K562 (cell line): ENCODE measurements around the gene LYPD6B. TPM values are rescaled to one million over a fixed set of nuclear protein-coding genes. Genes with fewer than 3 reads are reported as not detected.

ENCODE experiments used
- ATAC-seq: fragments of 200-7000 bp; cut with Tn5 transposase; 3 replicates; pipeline ENCODE4 v1.9.1; 2020; ENCODE audit warnings: moderate library complexity
- BruUV-seq: library from RNA; stranded (reverse); fragments of 400-500 nt; replicated peaks from 2 replicates; lab custom pipeline; 2021; lab: Mats Ljungman, UMichigan
- CTCF ChIA-PET: fragments of 300-600 bp; formaldehyde crosslinking; extraction: SDS; loops from one replicate; lab custom pipeline; 2021; ENCODE audit warnings: low intra/inter-chr PET ratio; lab: Yijun Ruan, JAX
- POLR2A ChIA-PET: fragments of 300-600, 350-650 bp; sonication (Branson Sonifier 250); formaldehyde crosslinking; extraction: SDS; loops from one replicate; lab custom pipeline; 2021; ENCODE audit warnings: antibody characterized with exemption, inconsistent platforms; lab: Yijun Ruan, JAX
- DNase-seq, 4 experiments: peaks; one replicate each; pipeline versions ENCODE4 v3.0.0 to v3.0.0-alpha.2; 2011 to 2018; ENCODE audit warnings: low spot score in 3 of 4, mixed read lengths in 3 of 4; ENCODE audit errors: extremely low read depth in 1 of 4
- FAIRE-seq: peaks from 2 replicates; lab custom pipeline; 2011; peaks lifted over from hg19 to GRCh38; lab: Jason Lieb, UNC
- H2AFZ ChIP-seq: 2 replicates; pipeline ENCODE4 v1.6.0; 2011; ENCODE audit warnings: low read depth, low read length, control low read depth, inconsistent platforms
- H3K27ac ChIP-seq: fragments of 200-600 bp; 3 replicates; pipeline ENCODE4 v1.8.0; 2011; ENCODE audit warnings: low read depth, mild to moderate bottlenecking, control low read depth, inconsistent platforms, low read length, moderate library complexity, mixed read lengths; ENCODE audit errors: extremely low read depth
- H3K27me3 ChIP-seq, 2 experiments: fragments of 300-600 bp in 1 of 2; 2 replicates in 1 of 2; 3 replicates in 1 of 2; pipeline versions ENCODE4 v1.6.0 to v1.8.0; 2011; ENCODE audit warnings: inconsistent platforms in 2 of 2, low read length in 2 of 2, mild to moderate bottlenecking in 1 of 2, mixed read lengths in 1 of 2, moderate library complexity in 1 of 2; ENCODE audit not compliant: control insufficient read depth in 2 of 2, insufficient read depth in 2 of 2
- H3K36me3 ChIP-seq: fragments of 300-600 bp; 3 replicates; pipeline ENCODE4 v1.8.0; 2011; ENCODE audit warnings: mild to moderate bottlenecking, low read length, inconsistent platforms; ENCODE audit not compliant: control insufficient read depth, insufficient read depth
- H3K4me1 ChIP-seq, 2 experiments: fragments of 200-600 bp in 1 of 2; replicated peaks in 1 of 2; 2 replicates in 1 of 2; 3 replicates in 1 of 2; pipeline versions ENCODE4 v1.5.1 to v1.8.0; 2011; ENCODE audit warnings: inconsistent platforms in 2 of 2, low read length in 2 of 2, mild to moderate bottlenecking in 1 of 2, mixed read lengths in 1 of 2, moderate library complexity in 1 of 2; ENCODE audit not compliant: control insufficient read depth in 2 of 2, insufficient read depth in 2 of 2
- H3K4me2 ChIP-seq: 2 replicates; pipeline ENCODE4 v1.6.1; 2011; ENCODE audit warnings: low read length, control low read depth, inconsistent platforms, mixed read lengths; ENCODE audit not compliant: insufficient read depth
- H3K4me3 ChIP-seq: fragments of 200-600 bp; sonication (generic), shearing (Covaris generic); 2 replicates; pipeline ENCODE4 v1.5.1; 2016; ENCODE audit warnings: control low read depth, inconsistent platforms
- H3K79me2 ChIP-seq: fragments of 200-600 bp; 3 replicates; pipeline ENCODE4 v1.8.0; 2011; ENCODE audit warnings: low read length, inconsistent platforms; ENCODE audit not compliant: control insufficient read depth, insufficient read depth
- H3K9ac ChIP-seq, 2 experiments: 2 replicates each; pipeline versions ENCODE4 v1.6.0 to v1.6.1; 2011; ENCODE audit warnings: low read depth in 2 of 2, low read length in 2 of 2, control low read depth in 1 of 2, inconsistent platforms in 1 of 2, mild to moderate bottlenecking in 1 of 2, mixed read lengths in 1 of 2; ENCODE audit not compliant: insufficient read depth in 1 of 2
- H3K9me1 ChIP-seq: one replicate; pipeline ENCODE4 v1.6.0; 2011; ENCODE audit warnings: inconsistent platforms, mild to moderate bottlenecking, low read length, moderate library complexity; ENCODE audit not compliant: control insufficient read depth, insufficient read depth
- H3K9me3 ChIP-seq: replicated peaks from 2 replicates; pipeline ENCODE4 v1.5.1; 2011; ENCODE audit warnings: low read depth, low read length, inconsistent platforms; ENCODE audit not compliant: control insufficient read depth, insufficient read depth
- H4K20me1 ChIP-seq: replicated peaks from 2 replicates; pipeline ENCODE4 v1.6.1; 2011; ENCODE audit warnings: low read length, inconsistent platforms, mixed read lengths; ENCODE audit not compliant: control insufficient read depth, insufficient read depth
- C11orf30 ChIP-seq: fragments of 450-650 bp; IDR thresholded peaks from 2 replicates; pipeline ENCODE4 v1.6.1; 2016; ENCODE audit warnings: low read depth, mild to moderate bottlenecking
- CBX8 ChIP-seq: fragments of 200-600 bp; sonication (generic); IDR thresholded peaks from 2 replicates; pipeline ENCODE4 v1.6.1; 2012; ENCODE audit warnings: borderline replicate concordance, mixed run types, low read depth, mild to moderate bottlenecking, moderate library complexity, mixed read lengths, low read length, control low read depth, inconsistent platforms; ENCODE audit not compliant: poor library complexity, severe bottlenecking; ENCODE audit errors: extremely low read depth
- DACH1 ChIP-seq: fragments of 450-650 bp; IDR thresholded peaks from 2 replicates; pipeline ENCODE4 v1.6.1; 2018; ENCODE audit not compliant: partially characterized antibody
- FOS ChIP-seq: IDR thresholded peaks from 3 replicates; pipeline ENCODE4 v1.6.1; 2011; ENCODE audit not compliant: insufficient read length; ENCODE audit errors: extremely low read depth
- GATAD2A ChIP-seq: fragments of 450-650 bp; IDR thresholded peaks from 2 replicates; pipeline ENCODE4 v1.6.1; 2017
- GMEB1 ChIP-seq: fragments of 250-450 bp; sonication (Bioruptor Pico); IDR thresholded peaks from 2 replicates; pipeline ENCODE4 v1.4.0; 2020; ENCODE audit warnings: mild to moderate bottlenecking
- HCFC1 ChIP-seq: IDR thresholded peaks from 2 replicates; pipeline ENCODE4 v1.6.1; 2012; ENCODE audit warnings: low read depth, low read length, improper control_type of control experiment
- MAX ChIP-seq: sonication (generic); formaldehyde crosslinking; IDR thresholded peaks from 2 replicates; pipeline ENCODE4 v1.9.0; 2022; ENCODE audit warnings: mild to moderate bottlenecking, missing genetic modification reagents
- MTA1 ChIP-seq: fragments of 450-650 bp; IDR thresholded peaks from 2 replicates; pipeline ENCODE4 v1.6.1; 2017; ENCODE audit warnings: borderline replicate concordance
- RBM25 ChIP-seq: fragments of 200-400 bp; formaldehyde crosslinking; IDR thresholded peaks from 2 replicates; pipeline ENCODE4 v1.6.1; 2018; ENCODE audit warnings: low read length, low read depth, moderate library complexity; ENCODE audit not compliant: severe bottlenecking
- ZNF175 ChIP-seq: fragments of 200-800 bp; sonication (Bioruptor generic); IDR thresholded peaks from 2 replicates; pipeline ENCODE4 v1.6.1; 2016; ENCODE audit warnings: low read depth, mild to moderate bottlenecking, missing genetic modification characterization, missing compliant biosample characterization
- WGBS: fragments of 100-300 bp; shearing (Covaris generic); methylation state at CpG from one replicate; pipeline ENCODE4 v1.1.6; 2016; ENCODE audit warnings: low coverage, mixed read lengths; ENCODE audit not compliant: insufficient coverage; ENCODE audit errors: missing lambda C conversion rate; 5-methylcytosine and 5-hydroxymethylcytosine counted together
- in situ Hi-C: fragments of 300-500 bp; cut with MboI; formaldehyde crosslinking; loops from 4 replicates; pipeline ENCODE4 v1.15.0; 2018; ENCODE audit warnings: inconsistent platforms, mixed read lengths
- intact Hi-C: fragments of 100-400 bp; cut with micrococcal nuclease; formaldehyde crosslinking; loops from 2 replicates; pipeline ENCODE4 v1.14.2; 2022
- polyA plus RNA-seq, 8 experiments: library from polyadenylated mRNA; depleted of rRNA in 4 of 8; stranded (reverse) in 5 of 8; unstranded in 3 of 8; fragments of >200 nt; fragmentation: Nextera tagmentation in 2 of 8; fragmentation: Illumina TruSeq in 1 of 8; extraction: Ambion mirVana in 2 of 8; extraction: Trizol in 1 of 8; gene quantifications; 2 replicates each; pipeline versions ENCODE4 v1.2.1 to v1.2.3, GENCODE V29; 2011 to 2014; ENCODE audit warnings: inconsistent platforms in 1 of 8, missing spikeins in 1 of 8
- total RNA-seq, 7 experiments: library from RNA; depleted of rRNA in 6 of 7; stranded (reverse); fragments of >200 nt in 6 of 7; fragmentation: Illumina TruSeq in 2 of 7; extraction: Trizol in 2 of 7; gene quantifications; 2 replicates each; pipeline versions ENCODE4 v1.2.1 to v1.2.3, GENCODE V29; 2011 to 2021; ENCODE audit warnings: low replicate concordance in 1 of 7
- TF ChIP-seq, protein P1 (sequence below): sonication (generic); formaldehyde crosslinking; IDR thresholded peaks from 2 replicates; pipeline ENCODE4 v1.8.0; 2023; ENCODE audit warnings: mild to moderate bottlenecking, missing genetic modification reagents
- TF ChIP-seq, protein P2 (sequence below): fragments of 250-450 bp; sonication (Bioruptor Pico); IDR thresholded peaks from 2 replicates; pipeline ENCODE4 v1.5.0; 2021; ENCODE audit warnings: mild to moderate bottlenecking, borderline replicate concordance

Gene LYPD6B
- total and polyA plus RNA-seq, 9 of the 15 experiments (the other 6 are each of a cell fraction or from before 2014, with no cell fraction given): not detected

GRCh38 chr2:149015501-149015900 is 23.0 kb upstream of the LYPD6B start:
- Histone ChIP-seq H3K27me3 (peaks cover 0 to 6% of the 10 kb centered on the region in 2 experiments; a peak in 2 of 5 replicates), H3K9me3 (no peaks in the 10 kb centered on the region), H3K79me2 (no peaks in the 10 kb centered on the region), H3K9ac (no peak overlapping the region), H3K36me3 (no peaks in the 10 kb centered on the region), H4K20me1 (no peaks in the 10 kb centered on the region; the same call in 1 of the 2 replicates), H3K4me1 (no peaks in the 10 kb centered on the region), H3K27ac (no peak overlapping the region), H3K9me1 (no peaks in the 10 kb centered on the region), H3K4me2 (no peak overlapping the region), H3K4me3 (no peak overlapping the region), H2AFZ (no peak overlapping the region)
- TF ChIP-seq ZNF175 (no peak), HCFC1 (no peak), MTA1 (no peak), DACH1 (no peak), CBX8 (no peak), RBM25 (no peak), MAX (CRISPR knock-in tag) (no peak), C11orf30 (no peak), FOS (no peak), GATAD2A (no peak), GMEB1 (CRISPR knock-in tag) (no peak)
- TF ChIP-seq, protein P1, sequence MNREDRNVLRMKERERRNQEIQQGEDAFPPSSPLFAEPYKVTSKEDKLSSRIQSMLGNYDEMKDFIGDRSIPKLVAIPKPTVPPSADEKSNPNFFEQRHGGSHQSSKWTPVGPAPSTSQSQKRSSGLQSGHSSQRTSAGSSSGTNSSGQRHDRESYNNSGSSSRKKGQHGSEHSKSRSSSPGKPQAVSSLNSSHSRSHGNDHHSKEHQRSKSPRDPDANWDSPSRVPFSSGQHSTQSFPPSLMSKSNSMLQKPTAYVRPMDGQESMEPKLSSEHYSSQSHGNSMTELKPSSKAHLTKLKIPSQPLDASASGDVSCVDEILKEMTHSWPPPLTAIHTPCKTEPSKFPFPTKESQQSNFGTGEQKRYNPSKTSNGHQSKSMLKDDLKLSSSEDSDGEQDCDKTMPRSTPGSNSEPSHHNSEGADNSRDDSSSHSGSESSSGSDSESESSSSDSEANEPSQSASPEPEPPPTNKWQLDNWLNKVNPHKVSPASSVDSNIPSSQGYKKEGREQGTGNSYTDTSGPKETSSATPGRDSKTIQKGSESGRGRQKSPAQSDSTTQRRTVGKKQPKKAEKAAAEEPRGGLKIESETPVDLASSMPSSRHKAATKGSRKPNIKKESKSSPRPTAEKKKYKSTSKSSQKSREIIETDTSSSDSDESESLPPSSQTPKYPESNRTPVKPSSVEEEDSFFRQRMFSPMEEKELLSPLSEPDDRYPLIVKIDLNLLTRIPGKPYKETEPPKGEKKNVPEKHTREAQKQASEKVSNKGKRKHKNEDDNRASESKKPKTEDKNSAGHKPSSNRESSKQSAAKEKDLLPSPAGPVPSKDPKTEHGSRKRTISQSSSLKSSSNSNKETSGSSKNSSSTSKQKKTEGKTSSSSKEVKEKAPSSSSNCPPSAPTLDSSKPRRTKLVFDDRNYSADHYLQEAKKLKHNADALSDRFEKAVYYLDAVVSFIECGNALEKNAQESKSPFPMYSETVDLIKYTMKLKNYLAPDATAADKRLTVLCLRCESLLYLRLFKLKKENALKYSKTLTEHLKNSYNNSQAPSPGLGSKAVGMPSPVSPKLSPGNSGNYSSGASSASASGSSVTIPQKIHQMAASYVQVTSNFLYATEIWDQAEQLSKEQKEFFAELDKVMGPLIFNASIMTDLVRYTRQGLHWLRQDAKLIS: no peak
- TF ChIP-seq, protein P2, sequence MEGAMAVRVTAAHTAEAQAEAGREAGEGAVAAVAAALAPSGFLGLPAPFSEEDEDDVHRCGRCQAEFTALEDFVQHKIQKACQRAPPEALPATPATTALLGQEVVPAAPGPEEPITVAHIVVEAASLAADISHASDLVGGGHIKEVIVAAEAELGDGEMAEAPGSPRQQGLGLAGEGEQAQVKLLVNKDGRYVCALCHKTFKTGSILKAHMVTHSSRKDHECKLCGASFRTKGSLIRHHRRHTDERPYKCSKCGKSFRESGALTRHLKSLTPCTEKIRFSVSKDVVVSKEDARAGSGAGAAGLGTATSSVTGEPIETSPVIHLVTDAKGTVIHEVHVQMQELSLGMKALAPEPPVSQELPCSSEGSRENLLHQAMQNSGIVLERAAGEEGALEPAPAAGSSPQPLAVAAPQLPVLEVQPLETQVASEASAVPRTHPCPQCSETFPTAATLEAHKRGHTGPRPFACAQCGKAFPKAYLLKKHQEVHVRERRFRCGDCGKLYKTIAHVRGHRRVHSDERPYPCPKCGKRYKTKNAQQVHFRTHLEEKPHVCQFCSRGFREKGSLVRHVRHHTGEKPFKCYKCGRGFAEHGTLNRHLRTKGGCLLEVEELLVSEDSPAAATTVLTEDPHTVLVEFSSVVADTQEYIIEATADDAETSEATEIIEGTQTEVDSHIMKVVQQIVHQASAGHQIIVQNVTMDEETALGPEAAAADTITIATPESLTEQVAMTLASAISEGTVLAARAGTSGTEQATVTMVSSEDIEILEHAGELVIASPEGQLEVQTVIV (CRISPR knock-in tag): no peak
- intact Hi-C loops: no loop called here
- CTCF ChIA-PET: no interaction called here
- in situ Hi-C loops: loop anchor here (5.0 kb wide), 1 partner anchor 547 kb away; no protein-coding TSS in a partner anchor
- FAIRE-seq: no peak
- no peak for DNase-seq
- POLR2A ChIA-PET: interaction anchor here (0.9 kb wide), 1 partner anchor 11 kb away, joined by 5 read pairs; no protein-coding TSS in a partner anchor
- WGBS: 5% methylated on average over 1 of the region's 1 CpG
- BruUV-seq: no TSS peak
- no peak for ATAC-seq
